Astrocyte (in vitro differentiated cells and primary cell): ENCODE data around the gene SVIL. TPM values are rescaled to one million over a fixed set of nuclear protein-coding genes. Genes with fewer than 3 reads are reported as not detected.

Experiments used
- DNase-seq: peaks from one replicate; pipeline ENCODE4 v3.0.0-alpha.2; 2010; ENCODE audit warnings: low read depth
- FAIRE-seq: peaks from 2 replicates; lab custom pipeline; 2011; peaks lifted over from hg19 to GRCh38; lab: Jason Lieb, UNC
- H2AFZ ChIP-seq: 2 replicates; pipeline ENCODE4 v1.6.0; 2012; ENCODE audit warnings: low read depth, low read length, inconsistent platforms
- H3K27ac ChIP-seq: 2 replicates; pipeline ENCODE4 v1.5.1; 2011; ENCODE audit warnings: low read depth, low read length, inconsistent platforms
- H3K27me3 ChIP-seq: 2 replicates; pipeline ENCODE4 v1.6.0; 2011; ENCODE audit warnings: low read length, inconsistent platforms; ENCODE audit not compliant: insufficient read depth
- H3K36me3 ChIP-seq: 2 replicates; pipeline ENCODE4 v1.5.1; 2011; ENCODE audit warnings: low read length, inconsistent platforms; ENCODE audit not compliant: insufficient read depth
- H3K4me1 ChIP-seq: 2 replicates; pipeline ENCODE4 v1.5.1; 2011; ENCODE audit warnings: low read length, inconsistent platforms; ENCODE audit not compliant: insufficient read depth
- H3K4me2 ChIP-seq: 2 replicates; pipeline ENCODE4 v1.6.0; 2012; ENCODE audit warnings: low read length, inconsistent platforms
- H3K4me3 ChIP-seq: 2 replicates; pipeline ENCODE4 v1.5.1; 2011; ENCODE audit warnings: low read depth, mild to moderate bottlenecking, low read length, inconsistent platforms; ENCODE audit not compliant: insufficient read depth
- H3K79me2 ChIP-seq: 2 replicates; pipeline ENCODE4 v1.6.0; 2012; ENCODE audit warnings: mild to moderate bottlenecking, low read length, inconsistent platforms; ENCODE audit not compliant: insufficient read depth
- H3K9ac ChIP-seq: 2 replicates; pipeline ENCODE4 v1.6.0; 2012; ENCODE audit warnings: mild to moderate bottlenecking, low read length, inconsistent platforms
- H3K9me3 ChIP-seq: 2 replicates; pipeline ENCODE4 v1.5.1; 2012; ENCODE audit warnings: low read depth, mild to moderate bottlenecking, low read length, inconsistent platforms; ENCODE audit not compliant: insufficient read depth
- H4K20me1 ChIP-seq: 2 replicates; pipeline ENCODE4 v1.6.0; 2012; ENCODE audit warnings: low read length, inconsistent platforms; ENCODE audit not compliant: insufficient read depth
- H3K27ac Mint-ChIP-seq: one replicate; pipeline ENCODE4 v1.8.0; 2021; ENCODE audit warnings: mild to moderate bottlenecking, mixed read lengths; ENCODE audit not compliant: unreplicated experiment
- H3K27me3 Mint-ChIP-seq: one replicate; pipeline ENCODE4 v1.8.0; 2021; ENCODE audit warnings: low read depth, mixed read lengths; ENCODE audit not compliant: unreplicated experiment
- H3K36me3 Mint-ChIP-seq: one replicate; pipeline ENCODE4 v1.8.0; 2021; ENCODE audit warnings: low read depth, mixed read lengths; ENCODE audit not compliant: unreplicated experiment
- H3K4me1 Mint-ChIP-seq: one replicate; pipeline ENCODE4 v1.8.0; 2021; ENCODE audit warnings: low read depth, mixed read lengths; ENCODE audit not compliant: unreplicated experiment
- H3K4me3 Mint-ChIP-seq: one replicate; pipeline ENCODE4 v1.8.0; 2021; ENCODE audit warnings: mild to moderate bottlenecking, moderate library complexity, mixed read lengths; ENCODE audit not compliant: unreplicated experiment
- H3K9me3 Mint-ChIP-seq: one replicate; pipeline ENCODE4 v1.8.0; 2021; ENCODE audit warnings: mild to moderate bottlenecking, mixed read lengths; ENCODE audit not compliant: unreplicated experiment
- EZH2 ChIP-seq: IDR thresholded peaks from 2 replicates; pipeline ENCODE4 v1.6.1; 2012; ENCODE audit warnings: mild to moderate bottlenecking, low read length, inconsistent platforms; ENCODE audit not compliant: insufficient read depth
- total RNA-seq: library from RNA; stranded (reverse); gene quantifications from 2 replicates; pipeline ENCODE4 v1.2.1, GENCODE V29; 2021
- TF ChIP-seq, protein P1 (sequence below): IDR thresholded peaks from 2 replicates; pipeline ENCODE4 v1.5.1; 2011; ENCODE audit warnings: low read depth, mild to moderate bottlenecking, inconsistent platforms, low read length, moderate library complexity; ENCODE audit not compliant: insufficient read depth

SVIL gene
- total RNA-seq, 1 donor from 2014 or later, result 70.4 TPM

DNA sequence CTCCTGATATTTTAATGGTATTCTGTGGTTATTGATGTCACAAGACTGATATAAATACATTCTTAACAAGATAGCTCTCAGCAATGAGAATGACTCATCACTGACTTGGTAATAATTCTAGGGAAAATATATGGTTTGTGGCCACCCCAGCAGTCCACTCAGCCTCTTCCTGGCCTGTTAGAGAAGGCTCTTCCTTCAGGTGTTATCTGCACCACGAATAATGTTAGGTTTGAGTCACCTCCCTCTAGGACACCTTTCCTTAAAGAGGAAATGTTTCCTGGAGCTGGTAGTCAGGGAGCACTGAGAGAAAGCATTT lies 163.3 kb downstream of the SVIL start:
- H3K4me1 Mint-ChIP-seq, result peaks cover 26% of the 10 kb centered on the region
- peaks cover 25% of the 10 kb centered on the region for H3K36me3 Mint-ChIP-seq

DNA sequence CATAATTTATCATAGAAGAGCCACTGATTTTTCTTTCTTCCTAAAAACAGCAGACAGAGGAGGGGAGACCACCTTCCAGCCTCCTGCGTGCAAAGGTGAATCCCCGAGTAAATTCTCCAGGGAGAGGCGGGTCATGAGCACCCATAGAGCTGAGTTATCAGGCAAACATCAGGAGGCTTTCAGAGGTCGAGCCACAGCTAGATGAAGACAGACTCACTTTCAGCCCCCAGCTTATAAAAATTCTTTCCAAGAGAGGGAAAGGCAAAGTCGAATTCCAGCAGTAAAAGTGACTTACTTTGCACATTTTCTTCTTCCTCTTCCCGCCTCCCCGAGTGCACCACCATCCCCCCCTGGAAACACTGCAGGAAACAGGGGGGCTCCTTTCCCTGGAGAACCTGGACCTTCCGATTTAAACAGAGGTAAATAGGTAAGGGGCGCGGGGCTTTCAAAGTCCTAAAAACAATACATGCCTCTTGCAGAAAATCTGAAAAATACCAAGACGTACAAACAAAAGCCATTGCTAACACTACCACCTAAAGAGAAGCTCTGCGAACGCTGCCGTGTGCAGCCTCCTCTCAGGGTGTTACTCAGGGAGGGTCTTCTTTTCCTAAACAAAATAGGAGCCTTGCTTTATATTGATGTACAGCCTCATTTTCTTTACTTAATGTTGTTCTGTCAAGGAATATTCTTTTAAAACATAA lies 163.8 kb downstream of the SVIL start:
- peak overlapping the region; percentile 82 for H3K27ac Mint-ChIP-seq
- Histone ChIP-seq H3K79me2 (peaks cover 2% of the 10 kb centered on the region), H3K4me2 (peak overlapping the region; percentile 68), H3K27me3 (no peaks in the 10 kb centered on the region), H3K4me3 (no peak overlapping the region), H3K9me3 (no peaks in the 10 kb centered on the region), H3K36me3 (peaks cover 22% of the 10 kb centered on the region), H3K9ac (peak overlapping the region; percentile 53), H3K4me1 (peaks cover 26% of the 10 kb centered on the region), H4K20me1 (peaks cover 61% of the 10 kb centered on the region), H3K27ac (peak overlapping the region; percentile 65), H2AFZ (no peak overlapping the region)
- H3K9me3 Mint-ChIP-seq, result no peaks in the 10 kb centered on the region
- no peaks in the 10 kb centered on the region for H3K27me3 Mint-ChIP-seq
- H3K36me3 Mint-ChIP-seq, result peaks cover 25% of the 10 kb centered on the region
- FAIRE-seq, result no peak
- H3K4me1 Mint-ChIP-seq, result peaks cover 26% of the 10 kb centered on the region
- no peak for DNase-seq
- TF ChIP-seq, protein P1, sequence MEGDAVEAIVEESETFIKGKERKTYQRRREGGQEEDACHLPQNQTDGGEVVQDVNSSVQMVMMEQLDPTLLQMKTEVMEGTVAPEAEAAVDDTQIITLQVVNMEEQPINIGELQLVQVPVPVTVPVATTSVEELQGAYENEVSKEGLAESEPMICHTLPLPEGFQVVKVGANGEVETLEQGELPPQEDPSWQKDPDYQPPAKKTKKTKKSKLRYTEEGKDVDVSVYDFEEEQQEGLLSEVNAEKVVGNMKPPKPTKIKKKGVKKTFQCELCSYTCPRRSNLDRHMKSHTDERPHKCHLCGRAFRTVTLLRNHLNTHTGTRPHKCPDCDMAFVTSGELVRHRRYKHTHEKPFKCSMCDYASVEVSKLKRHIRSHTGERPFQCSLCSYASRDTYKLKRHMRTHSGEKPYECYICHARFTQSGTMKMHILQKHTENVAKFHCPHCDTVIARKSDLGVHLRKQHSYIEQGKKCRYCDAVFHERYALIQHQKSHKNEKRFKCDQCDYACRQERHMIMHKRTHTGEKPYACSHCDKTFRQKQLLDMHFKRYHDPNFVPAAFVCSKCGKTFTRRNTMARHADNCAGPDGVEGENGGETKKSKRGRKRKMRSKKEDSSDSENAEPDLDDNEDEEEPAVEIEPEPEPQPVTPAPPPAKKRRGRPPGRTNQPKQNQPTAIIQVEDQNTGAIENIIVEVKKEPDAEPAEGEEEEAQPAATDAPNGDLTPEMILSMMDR, result no peak
- no peak for TF ChIP-seq EZH2
- peak overlapping the region; percentile 36 for H3K4me3 Mint-ChIP-seq

More for the DNA sequence above, 163.3 kb downstream of the SVIL start:
- Histone ChIP-seq H3K79me2 (peaks cover 2% of the 10 kb centered on the region), H3K27me3 (no peaks in the 10 kb centered on the region), H3K27ac (peak overlapping the region; percentile 65), H3K9ac (peak overlapping the region; percentile 53), H3K36me3 (peaks cover 22% of the 10 kb centered on the region), H3K9me3 (no peaks in the 10 kb centered on the region), H4K20me1 (peaks cover 61% of the 10 kb centered on the region), H2AFZ (no peak overlapping the region), H3K4me3 (no peak overlapping the region), H3K4me2 (peak overlapping the region; percentile 68), H3K4me1 (peaks cover 26% of the 10 kb centered on the region)
- FAIRE-seq (peak; percentile 74), DNase-seq (peak; percentile 88)
- Mint-ChIP-seq H3K9me3 (no peaks in the 10 kb centered on the region), H3K4me3 (peak overlapping the region; percentile 36), H3K27ac (peak overlapping the region; percentile 82), H3K27me3 (no peaks in the 10 kb centered on the region)
- TF ChIP-seq, protein P1, result no peak

DNA sequence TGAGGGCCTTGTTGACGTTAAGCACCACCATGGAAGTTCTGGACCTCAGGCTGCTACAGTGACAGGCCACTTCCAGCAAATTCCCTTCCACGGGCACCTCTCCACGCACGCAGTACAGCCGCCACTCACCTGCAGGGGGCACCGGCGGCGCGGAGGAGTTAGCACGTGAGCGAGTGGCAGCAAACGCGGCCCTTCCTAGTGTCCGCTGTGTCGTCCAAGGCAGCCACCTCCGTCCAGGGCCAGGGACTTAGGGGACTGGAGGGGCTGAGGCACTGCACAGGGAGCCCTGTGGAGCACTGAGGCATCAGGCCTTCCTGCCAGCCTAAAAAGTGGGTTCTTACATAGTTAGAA lies 164.4 kb downstream of the SVIL start:
- peak overlapping the region; percentile 66 for H3K27ac Mint-ChIP-seq
- H3K36me3 Mint-ChIP-seq, result peaks cover 27% of the 10 kb centered on the region
- Histone ChIP-seq H3K27me3 (no peaks in the 10 kb centered on the region), H2AFZ (no peak overlapping the region), H3K9me3 (no peaks in the 10 kb centered on the region), H3K9ac (peak overlapping the region; percentile 53), H3K27ac (no peak overlapping the region), H3K4me3 (no peak overlapping the region), H4K20me1 (peaks cover 65% of the 10 kb centered on the region), H3K4me1 (peaks cover 26% of the 10 kb centered on the region), H3K4me2 (no peak overlapping the region), H3K36me3 (peaks cover 21% of the 10 kb centered on the region), H3K79me2 (peaks cover 2% of the 10 kb centered on the region)
- no peak overlapping the region for H3K4me3 Mint-ChIP-seq
- peaks cover 26% of the 10 kb centered on the region for H3K4me1 Mint-ChIP-seq
- TF ChIP-seq EZH2, result no peak
- TF ChIP-seq, protein P1, result peak; percentile 26
- FAIRE-seq, result no peak
- no peaks in the 10 kb centered on the region for H3K27me3 Mint-ChIP-seq
- no peak for DNase-seq
- no peaks in the 10 kb centered on the region for H3K9me3 Mint-ChIP-seq
